ENCODE data around the gene KRTAP9-4.

KRTAP9-4 gene

GRCh38 chr17:41287050-41287449 lies 37.6 kb downstream of the KRTAP9-4 start:
- Histone ChIP-seq H3K18ac (ENCODE audit: low read depth in 1 of 2, low read length in 2 of 2) (no peak overlapping the region), H3K14ac (ENCODE audit: low read length in 2 of 2) (no peak overlapping the region), H3K4me2 (ENCODE audit: low read length, poor library complexity, severe bottlenecking) (no peak overlapping the region), H3K9ac (ENCODE audit: low read length) (no peak overlapping the region), H2AFZ (ENCODE audit: low read depth, low read length) (no peak overlapping the region), H2BK120ac (ENCODE audit: low read depth, low read length) (no peak overlapping the region), H2BK15ac (ENCODE audit: low read depth, poor library complexity, severe bottlenecking) (no peak overlapping the region), H4K91ac (ENCODE audit: low read length) (no peak overlapping the region), H3K27me3 (ENCODE audit: control insufficient read depth in 1 of 2, insufficient read depth in 1 of 2, low read length in 2 of 2) (no peaks in the 10 kb centered on the region), H3K27ac (ENCODE audit: low read length, poor library complexity, severe bottlenecking) (peak overlapping the region; percentile 52), H3K4me3 (ENCODE audit: insufficient read depth in 1 of 2, low read depth in 1 of 2, low read length in 2 of 2) (no peak overlapping the region), H3K4ac (ENCODE audit: low read depth in 1 of 2, low read length in 2 of 2) (no peak overlapping the region), H2BK5ac (ENCODE audit: low read depth, low read length, poor library complexity, severe bottlenecking) (no peak overlapping the region), H3K36me3 (ENCODE audit: control insufficient read depth in 1 of 2, insufficient read depth in 2 of 2, low read depth in 1 of 2, low read length in 2 of 2) (no peaks in the 10 kb centered on the region), H3K4me1 (ENCODE audit: control insufficient read depth, insufficient read depth, low read depth, low read length) (peaks cover 1% of the 10 kb centered on the region), H4K8ac (ENCODE audit: low read length) (no peak overlapping the region), H2AK5ac (ENCODE audit: low read length, severe bottlenecking) (no peak overlapping the region), H3K79me1 (replicated peaks; ENCODE audit: low read length, poor library complexity, severe bottlenecking) (no peaks in the 10 kb centered on the region), H3K23ac (ENCODE audit: low read length in 2 of 2) (no peak overlapping the region), H3K9me3 (ENCODE audit: control insufficient read depth, low read length) (no peaks in the 10 kb centered on the region), H2BK12ac (ENCODE audit: low read length in 2 of 2) (no peak overlapping the region)
- no peak for DNase-seq
- WGBS: 91% methylated on average over 2 of the region's 3 CpGs

GRCh38 chr17:41294016-41294415 lies 44.5 kb downstream of the KRTAP9-4 start:
- Histone ChIP-seq H3K23ac (ENCODE audit: low read length in 2 of 2) (no peak overlapping the region), H3K79me1 (replicated peaks; ENCODE audit: low read length, poor library complexity, severe bottlenecking) (no peaks in the 10 kb centered on the region), H3K4me1 (ENCODE audit: control insufficient read depth, insufficient read depth, low read depth, low read length) (no peaks in the 10 kb centered on the region), H3K14ac (ENCODE audit: low read length in 2 of 2) (no peak overlapping the region), H4K8ac (ENCODE audit: low read length) (no peak overlapping the region), H3K4me3 (ENCODE audit: insufficient read depth in 1 of 2, low read depth in 1 of 2, low read length in 2 of 2) (no peak overlapping the region), H2BK5ac (ENCODE audit: low read depth, low read length, poor library complexity, severe bottlenecking) (no peak overlapping the region), H2AK5ac (ENCODE audit: low read length, severe bottlenecking) (no peak overlapping the region), H2BK15ac (ENCODE audit: low read depth, poor library complexity, severe bottlenecking) (no peak overlapping the region), H2BK12ac (ENCODE audit: low read length in 2 of 2) (no peak overlapping the region), H3K36me3 (ENCODE audit: control insufficient read depth in 1 of 2, insufficient read depth in 2 of 2, low read depth in 1 of 2, low read length in 2 of 2) (no peaks in the 10 kb centered on the region), H3K9ac (ENCODE audit: low read length) (no peak overlapping the region), H3K4me2 (ENCODE audit: low read length, poor library complexity, severe bottlenecking) (no peak overlapping the region), H3K4ac (ENCODE audit: low read depth in 1 of 2, low read length in 2 of 2) (no peak overlapping the region), H2AFZ (ENCODE audit: low read depth, low read length) (no peak overlapping the region), H3K18ac (ENCODE audit: low read depth in 1 of 2, low read length in 2 of 2) (no peak overlapping the region), H3K27me3 (ENCODE audit: control insufficient read depth in 1 of 2, insufficient read depth in 1 of 2, low read length in 2 of 2) (no peaks in the 10 kb centered on the region), H4K91ac (ENCODE audit: low read length) (no peak overlapping the region), H3K9me3 (ENCODE audit: control insufficient read depth, low read length) (no peaks in the 10 kb centered on the region), H3K27ac (ENCODE audit: low read length, poor library complexity, severe bottlenecking) (no peak overlapping the region), H2BK120ac (ENCODE audit: low read depth, low read length) (no peak overlapping the region)
- WGBS: 79% methylated on average over 1 of the region's 1 CpG
- no peak for DNase-seq

- H2AFZ ChIP-seq (ENCODE audit: low read depth, low read length): no peak overlapping the region
- no peaks in the 10 kb centered on the region for H3K79me1 ChIP-seq (replicated peaks; ENCODE audit: low read length, poor library complexity, severe bottlenecking)
- H3K23ac ChIP-seq (ENCODE audit: low read length in 2 of 2): no peak overlapping the region
- H3K14ac ChIP-seq (ENCODE audit: low read length in 2 of 2): no peak overlapping the region
- H2BK5ac ChIP-seq (ENCODE audit: low read depth, low read length, poor library complexity, severe bottlenecking): no peak overlapping the region
- H3K36me3 ChIP-seq (ENCODE audit: control insufficient read depth in 1 of 2, insufficient read depth in 2 of 2, low read depth in 1 of 2, low read length in 2 of 2): no peaks in the 10 kb centered on the region
- H2BK15ac ChIP-seq (ENCODE audit: low read depth, poor library complexity, severe bottlenecking): no peak overlapping the region
- no peak overlapping the region for H3K4me3 ChIP-seq (ENCODE audit: insufficient read depth in 1 of 2, low read depth in 1 of 2, low read length in 2 of 2)
- H4K8ac ChIP-seq (ENCODE audit: low read length): no peak overlapping the region
- H3K27ac ChIP-seq (ENCODE audit: low read length, poor library complexity, severe bottlenecking): no peak overlapping the region
- H3K18ac ChIP-seq (ENCODE audit: low read depth in 1 of 2, low read length in 2 of 2): no peak overlapping the region
- no peak overlapping the region for H3K4me2 ChIP-seq (ENCODE audit: low read length, poor library complexity, severe bottlenecking)
- no peak overlapping the region for H2AK5ac ChIP-seq (ENCODE audit: low read length, severe bottlenecking)
- no peak overlapping the region for H3K4ac ChIP-seq (ENCODE audit: low read depth in 1 of 2, low read length in 2 of 2)
- H4K91ac ChIP-seq (ENCODE audit: low read length): no peak overlapping the region
- WGBS: 100% methylated on average over 1 of the region's 1 CpG
- H3K9ac ChIP-seq (ENCODE audit: low read length): no peak overlapping the region
- no peaks in the 10 kb centered on the region for H3K4me1 ChIP-seq (ENCODE audit: control insufficient read depth, insufficient read depth, low read depth, low read length)
- no peak overlapping the region for H2BK12ac ChIP-seq (ENCODE audit: low read length in 2 of 2)
- DNase-seq: no peak
- no peak overlapping the region for H2BK120ac ChIP-seq (ENCODE audit: low read depth, low read length)
- no peaks in the 10 kb centered on the region for H3K27me3 ChIP-seq (ENCODE audit: control insufficient read depth in 1 of 2, insufficient read depth in 1 of 2, low read length in 2 of 2)
- no peaks in the 10 kb centered on the region for H3K9me3 ChIP-seq (ENCODE audit: control insufficient read depth, low read length)
These were observed 47.4 kb downstream of the KRTAP9-4 start for GRCh38 chr17:41296846-41297245.

- H3K4me2 ChIP-seq (ENCODE audit: low read length, poor library complexity, severe bottlenecking): no peak overlapping the region
- no peak overlapping the region for H2BK5ac ChIP-seq (ENCODE audit: low read depth, low read length, poor library complexity, severe bottlenecking)
- no peak overlapping the region for H2BK12ac ChIP-seq (ENCODE audit: low read length in 2 of 2)
- H3K27me3 ChIP-seq (ENCODE audit: control insufficient read depth in 1 of 2, insufficient read depth in 1 of 2, low read length in 2 of 2): no peaks in the 10 kb centered on the region
- H2AK5ac ChIP-seq (ENCODE audit: low read length, severe bottlenecking): no peak overlapping the region
- H3K27ac ChIP-seq (ENCODE audit: low read length, poor library complexity, severe bottlenecking): no peak overlapping the region
- WGBS: 78% methylated on average over 15 of the region's 20 CpGs
- H3K18ac ChIP-seq (ENCODE audit: low read depth in 1 of 2, low read length in 2 of 2): no peak overlapping the region
- H4K8ac ChIP-seq (ENCODE audit: low read length): no peak overlapping the region
- H3K79me1 ChIP-seq (replicated peaks; ENCODE audit: low read length, poor library complexity, severe bottlenecking): no peaks in the 10 kb centered on the region
- no peak overlapping the region for H2AFZ ChIP-seq (ENCODE audit: low read depth, low read length)
- H2BK15ac ChIP-seq (ENCODE audit: low read depth, poor library complexity, severe bottlenecking): no peak overlapping the region
- H3K4ac ChIP-seq (ENCODE audit: low read depth in 1 of 2, low read length in 2 of 2): no peak overlapping the region
- no peak overlapping the region for H4K91ac ChIP-seq (ENCODE audit: low read length)
- no peak overlapping the region for H3K4me3 ChIP-seq (ENCODE audit: insufficient read depth in 1 of 2, low read depth in 1 of 2, low read length in 2 of 2)
- no peak overlapping the region for H3K9ac ChIP-seq (ENCODE audit: low read length)
- H3K9me3 ChIP-seq (ENCODE audit: control insufficient read depth, low read length): no peaks in the 10 kb centered on the region
- H3K23ac ChIP-seq (ENCODE audit: low read length in 2 of 2): no peak overlapping the region
- H2BK120ac ChIP-seq (ENCODE audit: low read depth, low read length): no peak overlapping the region
- no peak for DNase-seq
- no peaks in the 10 kb centered on the region for H3K36me3 ChIP-seq (ENCODE audit: control insufficient read depth in 1 of 2, insufficient read depth in 2 of 2, low read depth in 1 of 2, low read length in 2 of 2)
- no peak overlapping the region for H3K14ac ChIP-seq (ENCODE audit: low read length in 2 of 2)
- no peaks in the 10 kb centered on the region for H3K4me1 ChIP-seq (ENCODE audit: control insufficient read depth, insufficient read depth, low read depth, low read length)
These were observed 49.1 kb downstream of the KRTAP9-4 start for GRCh38 chr17:41298458-41299135.

All from mesenchymal stem cell (in vitro differentiated cells and primary cell).